Loucy (cell line): ENCODE measurements around the gene MBNL3.

Experiments
- EZH2phosphoT487 ChIP-seq: fragments of 200-600 bp; IDR thresholded peaks from 2 replicates; pipeline ENCODE4 v1.6.1; 2018; ENCODE audit warnings: antibody characterized with exemption, mild to moderate bottlenecking, moderate library complexity, borderline replicate concordance
- TF ChIP-seq, protein P1 (sequence below): fragments of 200-600 bp; sonication (generic); conservative IDR thresholded peaks from 2 replicates; pipeline ENCODE4 v1.5.1; 2014; ENCODE audit warnings: mild to moderate bottlenecking, antibody characterized with exemption, low read length

DNA sequence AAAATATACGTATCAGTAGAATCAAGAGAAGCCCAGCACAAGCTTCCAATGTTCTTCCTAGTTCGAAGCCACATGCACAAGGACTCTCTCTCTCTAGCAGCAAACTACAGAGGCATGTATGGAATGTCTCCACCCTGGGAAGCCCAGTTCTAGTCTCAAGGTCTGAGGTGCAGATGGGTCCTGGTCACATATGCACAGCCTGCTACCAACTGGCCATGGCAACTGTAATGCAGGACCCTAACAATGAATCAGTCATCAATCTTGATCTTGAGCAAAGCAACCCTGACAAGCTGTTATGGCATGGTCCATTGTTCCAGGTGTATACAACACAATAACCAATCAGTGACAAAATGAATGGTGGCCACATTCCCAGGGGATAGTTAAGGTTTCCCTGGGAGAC is 55.8 kb downstream of the MBNL3 start:
- TF ChIP-seq, protein P1, sequence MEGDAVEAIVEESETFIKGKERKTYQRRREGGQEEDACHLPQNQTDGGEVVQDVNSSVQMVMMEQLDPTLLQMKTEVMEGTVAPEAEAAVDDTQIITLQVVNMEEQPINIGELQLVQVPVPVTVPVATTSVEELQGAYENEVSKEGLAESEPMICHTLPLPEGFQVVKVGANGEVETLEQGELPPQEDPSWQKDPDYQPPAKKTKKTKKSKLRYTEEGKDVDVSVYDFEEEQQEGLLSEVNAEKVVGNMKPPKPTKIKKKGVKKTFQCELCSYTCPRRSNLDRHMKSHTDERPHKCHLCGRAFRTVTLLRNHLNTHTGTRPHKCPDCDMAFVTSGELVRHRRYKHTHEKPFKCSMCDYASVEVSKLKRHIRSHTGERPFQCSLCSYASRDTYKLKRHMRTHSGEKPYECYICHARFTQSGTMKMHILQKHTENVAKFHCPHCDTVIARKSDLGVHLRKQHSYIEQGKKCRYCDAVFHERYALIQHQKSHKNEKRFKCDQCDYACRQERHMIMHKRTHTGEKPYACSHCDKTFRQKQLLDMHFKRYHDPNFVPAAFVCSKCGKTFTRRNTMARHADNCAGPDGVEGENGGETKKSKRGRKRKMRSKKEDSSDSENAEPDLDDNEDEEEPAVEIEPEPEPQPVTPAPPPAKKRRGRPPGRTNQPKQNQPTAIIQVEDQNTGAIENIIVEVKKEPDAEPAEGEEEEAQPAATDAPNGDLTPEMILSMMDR: no peak
- TF ChIP-seq EZH2phosphoT487: no peak
